BLaER1 (cell line): ENCODE results near the gene KCNH1.
"Not testable (repeated sequence)": the region's sequence is repeated elsewhere in the genome, so short reads cannot be mapped to it uniquely, and the experiment has no call there.

Source experiments
- H3K27ac ChIP-seq: shearing (Covaris generic); formaldehyde crosslinking; 2 replicates; pipeline ENCODE4 v1.8.1; 2022
- H3K27me3 ChIP-seq: shearing (Covaris generic); formaldehyde crosslinking; 2 replicates; pipeline ENCODE4 v1.8.1; 2022
- H3K36me3 ChIP-seq: shearing (Covaris generic); formaldehyde crosslinking; 2 replicates; pipeline ENCODE4 v1.8.1; 2022
- H3K4me1 ChIP-seq: shearing (Covaris generic); formaldehyde crosslinking; 2 replicates; pipeline ENCODE4 v1.8.1; 2022
- H3K4me2 ChIP-seq: shearing (Covaris generic); formaldehyde crosslinking; 2 replicates; pipeline ENCODE4 v1.8.1; 2022
- H3K4me3 ChIP-seq: shearing (Covaris generic); formaldehyde crosslinking; 2 replicates; pipeline ENCODE4 v1.8.1; 2022
- H3K9ac ChIP-seq: shearing (Covaris generic); formaldehyde crosslinking; 2 replicates; pipeline ENCODE4 v1.8.1; 2022
- H3K9me3 ChIP-seq: shearing (Covaris generic); formaldehyde crosslinking; 2 replicates; pipeline ENCODE4 v1.8.1; 2022
- H4K20me1 ChIP-seq: shearing (Covaris generic); formaldehyde crosslinking; 2 replicates; pipeline ENCODE4 v1.8.1; 2022
- Cebpa-rat ChIP-seq: shearing (Covaris generic); IDR thresholded peaks from 2 replicates; pipeline ENCODE4 v1.8.1; 2022

The KCNH1 gene

GRCh38 chr1:210676539-210676938 lies 457.4 kb downstream of the KCNH1 start:
- no peaks in the 10 kb centered on the region for H4K20me1 ChIP-seq
- no peak for TF ChIP-seq Cebpa-rat

DNA sequence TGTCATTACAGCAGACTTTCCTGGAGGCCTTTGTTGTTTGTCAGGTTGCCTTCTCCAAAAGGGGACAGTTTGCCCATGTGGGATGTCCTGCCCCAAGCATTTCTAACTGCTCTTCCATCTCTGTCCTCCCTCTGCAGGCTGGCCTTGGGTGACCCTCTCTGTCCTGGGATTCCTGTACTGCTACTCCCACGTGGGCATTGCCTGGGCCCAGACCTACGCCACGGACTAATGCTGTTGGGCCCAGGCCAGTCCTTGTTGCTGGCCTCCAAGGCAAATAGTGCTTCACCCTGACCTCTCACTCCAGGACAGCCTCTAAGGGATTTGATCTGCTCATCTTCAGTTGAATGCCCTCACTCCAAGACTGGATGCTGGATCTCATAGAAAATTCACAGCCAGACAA lies 459.8 kb downstream of the KCNH1 start:
- no peak for TF ChIP-seq Cebpa-rat
- no peak overlapping the region for H3K4me3 ChIP-seq
- no peak overlapping the region for H3K4me2 ChIP-seq
- H3K27me3 ChIP-seq = no peaks in the 10 kb centered on the region
- H3K9ac ChIP-seq = no peak overlapping the region
- H3K36me3 ChIP-seq = no peaks in the 10 kb centered on the region
- H3K27ac ChIP-seq = no peak overlapping the region
- no peaks in the 10 kb centered on the region for H3K4me1 ChIP-seq
- H3K9me3 ChIP-seq = no peaks in the 10 kb centered on the region
- no peaks in the 10 kb centered on the region for H4K20me1 ChIP-seq

More at GRCh38 chr1:210676539-210676938, 457.4 kb downstream of the KCNH1 start:
- H3K9me3 ChIP-seq = no peaks in the 10 kb centered on the region
- H3K4me1 ChIP-seq = no peaks in the 10 kb centered on the region
- no peaks in the 10 kb centered on the region for H3K27me3 ChIP-seq
- H3K36me3 ChIP-seq = no peaks in the 10 kb centered on the region; the same call in 1 of the 2 replicates
- no peak overlapping the region for H3K4me2 ChIP-seq
- no peak overlapping the region for H3K9ac ChIP-seq
- H3K4me3 ChIP-seq = no peak overlapping the region
- H3K27ac ChIP-seq = no peak overlapping the region

DNA sequence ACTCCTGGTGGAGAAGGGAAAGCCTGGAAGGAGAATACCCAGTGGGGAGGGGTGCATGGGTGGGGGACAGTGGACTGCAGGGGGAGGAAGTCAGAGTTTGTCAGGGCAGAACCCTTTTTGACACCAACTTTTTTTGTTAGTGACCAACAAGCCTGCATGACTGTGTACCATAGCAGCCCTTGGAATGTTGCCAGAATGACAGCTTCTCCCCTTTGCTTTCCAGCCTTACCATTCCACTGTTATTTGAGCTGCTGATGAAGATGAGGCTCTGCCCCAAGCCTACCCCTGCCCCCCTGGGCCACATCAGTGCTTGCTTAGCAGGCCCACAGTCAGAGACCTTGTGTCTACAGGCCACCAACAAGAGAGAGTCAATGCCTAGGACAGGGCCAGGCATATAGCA lies 464.0 kb downstream of the KCNH1 start:
- no peak for TF ChIP-seq Cebpa-rat
- Histone ChIP-seq H4K20me1 (no peaks in the 10 kb centered on the region), H3K9ac (no peak overlapping the region), H3K27me3 (no peaks in the 10 kb centered on the region), H3K4me2 (no peak overlapping the region), H3K36me3 (no peaks in the 10 kb centered on the region), H3K4me3 (no peak overlapping the region), H3K9me3 (no peaks in the 10 kb centered on the region), H3K4me1 (no peaks in the 10 kb centered on the region), H3K27ac (no peak overlapping the region)

DNA sequence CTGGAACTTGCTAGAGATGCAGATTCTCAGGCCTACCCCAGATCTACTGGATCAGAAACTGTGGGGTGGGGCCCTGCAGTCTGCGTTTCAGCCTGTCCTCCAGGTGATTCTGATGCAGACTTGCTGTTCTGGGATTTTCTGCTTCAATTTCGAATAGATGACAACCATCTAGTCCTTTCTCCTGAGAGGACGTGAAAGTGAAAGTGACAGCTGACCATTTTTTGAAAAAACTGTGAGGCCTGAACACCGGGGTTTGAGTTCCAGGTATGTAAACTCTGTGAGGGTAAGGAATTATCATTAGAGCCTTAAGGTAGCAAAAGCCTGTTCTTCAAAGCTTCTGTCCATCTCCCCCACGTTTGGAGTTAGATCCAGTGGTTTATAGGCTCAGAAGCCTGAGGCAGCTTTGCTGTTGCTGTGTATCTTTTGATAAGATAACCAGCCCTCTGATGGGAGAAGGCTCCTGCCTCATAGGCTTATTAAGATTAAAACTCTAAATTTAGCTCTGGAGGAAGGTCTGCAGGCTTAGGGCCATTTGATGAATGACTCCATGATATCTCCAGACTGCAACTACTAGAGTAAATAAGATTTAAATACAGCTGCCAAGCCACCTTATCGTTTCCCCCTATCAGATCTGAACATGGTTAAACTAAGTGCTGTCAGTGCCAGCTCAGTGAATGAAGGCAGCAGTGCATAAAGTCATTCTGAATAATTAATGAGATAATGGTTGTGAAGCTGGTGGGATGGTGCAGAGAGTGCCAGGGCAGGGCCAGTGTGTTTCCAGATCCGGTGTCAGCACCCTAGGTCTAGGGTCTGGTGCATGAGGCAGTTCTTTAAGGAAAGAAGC lies 470.0 kb downstream of the KCNH1 start:
- Histone ChIP-seq H3K27me3 (no peaks in the 10 kb centered on the region), H3K4me3 (no peak overlapping the region), H4K20me1 (no peaks in the 10 kb centered on the region), H3K36me3 (no peaks in the 10 kb centered on the region), H3K4me2 (no peak overlapping the region), H3K9me3 (no peaks in the 10 kb centered on the region), H3K27ac (no peak overlapping the region), H3K4me1 (no peaks in the 10 kb centered on the region), H3K9ac (no peak overlapping the region)
- TF ChIP-seq Cebpa-rat = no peak

GRCh38 chr1:210662291-210663050 lies 471.5 kb downstream of the KCNH1 start:
- Histone ChIP-seq H3K4me1 (no peaks in the 10 kb centered on the region), H3K4me2 (no peak overlapping the region), H3K27ac (no peak overlapping the region), H3K36me3 (no peaks in the 10 kb centered on the region), H3K4me3 (no peak overlapping the region), H3K27me3 (no peaks in the 10 kb centered on the region), H3K9ac (no peak overlapping the region), H3K9me3 (no peaks in the 10 kb centered on the region), H4K20me1 (no peaks in the 10 kb centered on the region)
- TF ChIP-seq Cebpa-rat = no peak

- H3K9me3 ChIP-seq = not testable (repeated sequence)
These were observed 472.4 kb downstream of the KCNH1 start for GRCh38 chr1:210661520-210661919.

GRCh38 chr1:210657806-210658205 lies 476.1 kb downstream of the KCNH1 start:
- H3K4me1 ChIP-seq = no peaks in the 10 kb centered on the region
- no peaks in the 10 kb centered on the region for H3K9me3 ChIP-seq
- H3K36me3 ChIP-seq = no peaks in the 10 kb centered on the region
- no peak for TF ChIP-seq Cebpa-rat
- no peak overlapping the region for H3K4me3 ChIP-seq
- H3K27ac ChIP-seq = no peak overlapping the region
- H4K20me1 ChIP-seq = no peaks in the 10 kb centered on the region
- H3K27me3 ChIP-seq = no peaks in the 10 kb centered on the region
- H3K9ac ChIP-seq = no peak overlapping the region
- H3K4me2 ChIP-seq = no peak overlapping the region

More at GRCh38 chr1:210661520-210661919, 472.4 kb downstream of the KCNH1 start:
- not testable (repeated sequence) for H3K4me3 ChIP-seq, H3K27ac ChIP-seq, H3K4me1 ChIP-seq, H3K27me3 ChIP-seq, H3K36me3 ChIP-seq, H3K9ac ChIP-seq, H3K4me2 ChIP-seq, H4K20me1 ChIP-seq

GRCh38 chr1:210655511-210655910 lies 478.4 kb downstream of the KCNH1 start:
- H3K27ac ChIP-seq = no peak overlapping the region
- no peaks in the 10 kb centered on the region for H3K27me3 ChIP-seq
- no peaks in the 10 kb centered on the region for H3K36me3 ChIP-seq
- no peaks in the 10 kb centered on the region for H3K9me3 ChIP-seq
- no peaks in the 10 kb centered on the region for H3K4me1 ChIP-seq
- H3K4me2 ChIP-seq = no peak overlapping the region
- TF ChIP-seq Cebpa-rat = no peak
- H4K20me1 ChIP-seq = no peaks in the 10 kb centered on the region
- no peak overlapping the region for H3K9ac ChIP-seq
- H3K4me3 ChIP-seq = no peak overlapping the region

- Histone ChIP-seq H3K9me3 (no peaks in the 10 kb centered on the region), H3K27ac (no peak overlapping the region), H3K9ac (no peak overlapping the region), H3K27me3 (no peaks in the 10 kb centered on the region), H3K4me3 (no peak overlapping the region), H4K20me1 (no peaks in the 10 kb centered on the region), H3K36me3 (no peaks in the 10 kb centered on the region), H3K4me2 (no peak overlapping the region), H3K4me1 (no peaks in the 10 kb centered on the region)
- no peak for TF ChIP-seq Cebpa-rat
These were observed 479.6 kb downstream of the KCNH1 start for GRCh38 chr1:210654176-210654981.

DNA sequence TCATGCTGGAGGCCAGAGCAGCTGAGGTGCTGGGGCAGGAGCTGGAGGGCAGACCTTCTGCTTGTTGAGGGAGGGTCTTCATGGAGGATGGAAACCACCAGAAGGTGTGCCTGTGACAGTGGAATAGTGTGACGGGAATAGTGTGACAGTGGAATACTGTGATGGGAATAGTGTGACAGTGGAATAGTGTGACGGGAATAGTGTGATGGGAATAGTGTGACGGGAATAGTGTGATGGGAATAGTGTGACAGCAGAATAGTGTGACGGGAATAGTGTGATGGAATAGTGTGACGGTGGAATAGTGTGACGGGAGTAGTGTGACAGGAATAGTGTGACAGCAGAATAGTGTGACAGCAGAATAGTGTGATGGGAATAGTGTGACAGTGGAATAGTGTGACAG lies 480.2 kb downstream of the KCNH1 start:
- Histone ChIP-seq H3K27ac (no peak overlapping the region), H3K36me3 (no peaks in the 10 kb centered on the region), H3K9me3 (no peaks in the 10 kb centered on the region), H3K27me3 (no peaks in the 10 kb centered on the region), H3K9ac (no peak overlapping the region), H3K4me2 (no peak overlapping the region), H3K4me3 (no peak overlapping the region), H4K20me1 (no peaks in the 10 kb centered on the region), H3K4me1 (no peaks in the 10 kb centered on the region)
- no peak for TF ChIP-seq Cebpa-rat
